MM.1S (cell line): ENCODE data around the gene ZNF135.

Experiments
- DNase-seq: peaks from one replicate; pipeline ENCODE4 v3.0.0-alpha.2; 2015
- H2AFZ ChIP-seq: fragments of 300-600 bp; sonication (generic); 2 replicates; pipeline ENCODE4 v1.6.0; 2016; ENCODE audit warnings: antibody characterized with exemption, low read length
- H3F3A ChIP-seq: fragments of 300-600 bp; sonication (generic); 2 replicates; pipeline ENCODE4 v1.6.1; 2016; ENCODE audit warnings: mild to moderate bottlenecking, antibody characterized with exemption, low read length, moderate library complexity, mixed read lengths; ENCODE audit not compliant: insufficient read depth
- H3K27ac ChIP-seq: fragments of 300-600 bp; sonication (generic); 2 replicates; pipeline ENCODE4 v1.5.1; 2016; ENCODE audit warnings: mild to moderate bottlenecking, low read length
- H3K27me3 ChIP-seq: fragments of 300-600 bp; sonication (generic); replicated peaks from 2 replicates; pipeline ENCODE4 v1.6.0; 2016; ENCODE audit warnings: low read length; ENCODE audit not compliant: insufficient read depth
- H3K36me3 ChIP-seq: fragments of 300-600 bp; sonication (generic); replicated peaks from 2 replicates; pipeline ENCODE4 v1.6.1; 2016; ENCODE audit warnings: mild to moderate bottlenecking, low read length, mixed read lengths; ENCODE audit not compliant: insufficient read depth
- H3K4me1 ChIP-seq: fragments of 300-600 bp; sonication (generic); 2 replicates; pipeline ENCODE4 v1.6.1; 2016; ENCODE audit warnings: low read length, mixed read lengths
- H3K4me2 ChIP-seq: fragments of 300-600 bp; sonication (generic); 2 replicates; pipeline ENCODE4 v1.6.0; 2016; ENCODE audit warnings: low read depth, low read length
- H3K4me3 ChIP-seq: fragments of 300-600 bp; sonication (generic); 2 replicates; pipeline ENCODE4 v1.5.1; 2016; ENCODE audit warnings: low read length, mixed read lengths
- H3K79me2 ChIP-seq: fragments of 300-600 bp; sonication (generic); 2 replicates; pipeline ENCODE4 v1.6.1; 2016; ENCODE audit warnings: mixed run types, low read length, mixed read lengths
- H3K9ac ChIP-seq: fragments of 300-600 bp; sonication (generic); 2 replicates; pipeline ENCODE4 v1.6.1; 2016; ENCODE audit warnings: low read length, mixed read lengths
- H3K9me2 ChIP-seq: fragments of 300-600 bp; sonication (generic); replicated peaks from 2 replicates; pipeline ENCODE4 v1.6.1; 2016; ENCODE audit warnings: mild to moderate bottlenecking, low read length, mixed read lengths; ENCODE audit not compliant: insufficient read depth
- H3K9me3 ChIP-seq: fragments of 300-600 bp; sonication (generic); replicated peaks from 2 replicates; pipeline ENCODE4 v1.6.1; 2016; ENCODE audit warnings: mild to moderate bottlenecking, low read length, mixed read lengths; ENCODE audit not compliant: insufficient read depth
- H4K20me1 ChIP-seq: fragments of 300-600 bp; sonication (generic); 2 replicates; pipeline ENCODE4 v1.6.1; 2016; ENCODE audit warnings: mild to moderate bottlenecking, low read length, moderate library complexity, mixed read lengths; ENCODE audit not compliant: insufficient read depth
- EZH2 ChIP-seq: fragments of 300-600 bp; sonication (generic); optimal IDR thresholded peaks from 2 replicates; pipeline ENCODE3; 2017; ENCODE audit warnings: low read depth, mild to moderate bottlenecking, antibody characterized with exemption, low read length, mixed read lengths
- EZH2phosphoT487 ChIP-seq: fragments of 300-600 bp; sonication (generic); IDR thresholded peaks from 2 replicates; pipeline ENCODE4 v1.6.1; 2018; ENCODE audit warnings: antibody characterized with exemption, low read length
- TF ChIP-seq, protein P1 (sequence below): fragments of 300-600 bp; sonication (generic); IDR thresholded peaks from 2 replicates; pipeline ENCODE4 v1.5.1; 2016; ENCODE audit warnings: antibody characterized with exemption, low read length, mixed read lengths

ZNF135 gene

DNA sequence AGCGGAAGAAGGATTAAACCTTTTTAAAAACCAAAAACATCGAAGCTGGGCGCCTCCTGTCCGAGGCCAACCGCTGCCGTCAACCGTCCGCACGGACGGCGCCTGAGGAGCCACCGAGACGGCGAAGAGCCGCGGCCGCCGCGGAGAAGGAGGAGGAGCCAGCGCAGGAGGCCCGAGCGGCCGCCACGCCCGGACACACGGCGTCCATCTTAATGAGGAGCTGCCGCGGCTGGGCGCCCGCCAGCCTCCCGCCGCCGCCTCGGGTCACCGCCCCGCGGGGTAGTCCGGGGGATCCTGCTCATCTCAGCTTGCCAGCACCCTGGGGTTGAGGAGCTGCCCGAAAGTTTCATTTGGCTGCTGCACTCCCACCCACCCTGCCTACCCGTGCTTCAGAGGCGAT lies 14.7 kb upstream of the ZNF135 start:
- TF ChIP-seq EZH2phosphoT487, result no peak
- Histone ChIP-seq H3K9ac (no peak overlapping the region), H2AFZ (no peak overlapping the region), H3K9me3 (no peaks in the 10 kb centered on the region), H3K4me2 (no peak overlapping the region), H3K4me3 (no peak overlapping the region), H3K27me3 (no peaks in the 10 kb centered on the region), H3K9me2 (no peaks in the 10 kb centered on the region), H3K27ac (no peak overlapping the region), H3K79me2 (no peaks in the 10 kb centered on the region), H3F3A (no peaks in the 10 kb centered on the region), H4K20me1 (no peaks in the 10 kb centered on the region), H3K36me3 (no peaks in the 10 kb centered on the region), H3K4me1 (no peaks in the 10 kb centered on the region)
- no peak for DNase-seq

DNA sequence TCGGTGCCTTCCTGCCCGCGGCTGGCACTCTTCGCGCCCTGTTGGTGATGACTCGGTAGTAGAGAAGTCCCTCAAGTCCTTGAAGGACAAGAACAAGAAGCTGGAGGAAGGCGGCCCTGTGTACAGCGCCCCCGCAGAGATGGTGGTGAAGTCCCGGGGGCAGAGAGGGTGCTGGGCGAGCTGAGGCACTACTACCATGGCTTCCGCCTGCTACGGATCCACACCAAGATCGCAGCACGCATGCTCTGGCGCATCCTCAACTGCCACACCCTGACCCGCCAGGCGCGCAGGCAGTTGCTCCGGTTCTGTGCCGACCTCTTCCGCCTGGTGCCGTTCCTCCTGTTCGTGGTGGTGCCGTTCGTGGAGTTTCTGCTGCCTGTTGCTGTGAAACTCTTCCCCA lies 14.2 kb upstream of the ZNF135 start:
- no peaks in the 10 kb centered on the region for H3K27me3 ChIP-seq

DNA sequence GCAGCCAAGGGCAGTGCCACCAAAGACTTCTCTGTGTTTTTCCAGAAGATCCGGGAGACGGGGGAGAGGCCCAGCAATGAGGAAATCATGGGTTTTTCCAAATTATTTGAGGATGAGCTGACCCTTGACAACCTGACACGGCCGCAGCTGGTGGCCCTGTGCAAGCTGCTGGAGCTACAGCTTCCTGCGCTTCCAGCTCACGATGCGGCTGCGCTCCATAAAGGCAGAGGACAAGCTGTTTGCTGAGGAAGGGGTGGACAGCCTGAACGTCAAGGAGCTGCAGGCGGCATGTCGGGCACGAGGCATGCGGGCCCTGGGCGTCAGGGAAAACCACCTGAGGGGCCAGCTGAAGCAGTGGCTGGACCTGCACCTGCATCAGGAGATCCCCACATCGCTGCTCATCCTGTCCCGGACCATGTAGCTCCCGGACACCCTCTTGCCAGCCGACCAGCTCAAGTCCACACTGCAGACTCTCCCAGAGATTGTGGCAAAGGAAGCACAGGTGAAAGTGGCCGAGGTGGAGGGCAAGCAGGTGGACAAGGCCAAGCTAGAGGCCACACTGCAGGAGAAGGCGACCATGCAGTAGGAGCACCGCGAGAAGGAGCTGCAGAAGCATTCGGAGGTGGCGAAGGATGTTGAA lies 13.6 kb upstream of the ZNF135 start:
- H3K36me3 ChIP-seq, result no peaks in the 10 kb centered on the region
- TF ChIP-seq EZH2phosphoT487, result no peak
- TF ChIP-seq, protein P1, sequence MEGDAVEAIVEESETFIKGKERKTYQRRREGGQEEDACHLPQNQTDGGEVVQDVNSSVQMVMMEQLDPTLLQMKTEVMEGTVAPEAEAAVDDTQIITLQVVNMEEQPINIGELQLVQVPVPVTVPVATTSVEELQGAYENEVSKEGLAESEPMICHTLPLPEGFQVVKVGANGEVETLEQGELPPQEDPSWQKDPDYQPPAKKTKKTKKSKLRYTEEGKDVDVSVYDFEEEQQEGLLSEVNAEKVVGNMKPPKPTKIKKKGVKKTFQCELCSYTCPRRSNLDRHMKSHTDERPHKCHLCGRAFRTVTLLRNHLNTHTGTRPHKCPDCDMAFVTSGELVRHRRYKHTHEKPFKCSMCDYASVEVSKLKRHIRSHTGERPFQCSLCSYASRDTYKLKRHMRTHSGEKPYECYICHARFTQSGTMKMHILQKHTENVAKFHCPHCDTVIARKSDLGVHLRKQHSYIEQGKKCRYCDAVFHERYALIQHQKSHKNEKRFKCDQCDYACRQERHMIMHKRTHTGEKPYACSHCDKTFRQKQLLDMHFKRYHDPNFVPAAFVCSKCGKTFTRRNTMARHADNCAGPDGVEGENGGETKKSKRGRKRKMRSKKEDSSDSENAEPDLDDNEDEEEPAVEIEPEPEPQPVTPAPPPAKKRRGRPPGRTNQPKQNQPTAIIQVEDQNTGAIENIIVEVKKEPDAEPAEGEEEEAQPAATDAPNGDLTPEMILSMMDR, result no peak
- H3K27me3 ChIP-seq, result no peaks in the 10 kb centered on the region
- H3K9me3 ChIP-seq, result no peaks in the 10 kb centered on the region
- H3K4me1 ChIP-seq, result no peaks in the 10 kb centered on the region
- no peak overlapping the region for H3K27ac ChIP-seq
- no peaks in the 10 kb centered on the region for H3F3A ChIP-seq
- DNase-seq, result no peak
- no peak overlapping the region for H3K4me3 ChIP-seq
- H2AFZ ChIP-seq, result no peak overlapping the region
- no peaks in the 10 kb centered on the region for H3K9me2 ChIP-seq
- no peak overlapping the region for H3K9ac ChIP-seq
- no peaks in the 10 kb centered on the region for H3K79me2 ChIP-seq
- H4K20me1 ChIP-seq, result no peaks in the 10 kb centered on the region
- no peak overlapping the region for H3K4me2 ChIP-seq

More for the DNA sequence above, 14.2 kb upstream of the ZNF135 start:
- no peaks in the 10 kb centered on the region for H3K36me3 ChIP-seq
- H3K79me2 ChIP-seq, result no peaks in the 10 kb centered on the region
- H3K9me2 ChIP-seq, result no peaks in the 10 kb centered on the region
- no peak overlapping the region for H3K4me3 ChIP-seq
- no peaks in the 10 kb centered on the region for H3K9me3 ChIP-seq
- no peak overlapping the region for H3K4me2 ChIP-seq
- no peak overlapping the region for H3K27ac ChIP-seq
- no peak overlapping the region for H3K9ac ChIP-seq
- H2AFZ ChIP-seq, result no peak overlapping the region
- no peak for TF ChIP-seq EZH2phosphoT487
- TF ChIP-seq EZH2, result no peak
- TF ChIP-seq, protein P1, result no peak
- no peaks in the 10 kb centered on the region for H4K20me1 ChIP-seq
- H3F3A ChIP-seq, result no peaks in the 10 kb centered on the region
- H3K4me1 ChIP-seq, result no peaks in the 10 kb centered on the region
- no peak for DNase-seq

DNA sequence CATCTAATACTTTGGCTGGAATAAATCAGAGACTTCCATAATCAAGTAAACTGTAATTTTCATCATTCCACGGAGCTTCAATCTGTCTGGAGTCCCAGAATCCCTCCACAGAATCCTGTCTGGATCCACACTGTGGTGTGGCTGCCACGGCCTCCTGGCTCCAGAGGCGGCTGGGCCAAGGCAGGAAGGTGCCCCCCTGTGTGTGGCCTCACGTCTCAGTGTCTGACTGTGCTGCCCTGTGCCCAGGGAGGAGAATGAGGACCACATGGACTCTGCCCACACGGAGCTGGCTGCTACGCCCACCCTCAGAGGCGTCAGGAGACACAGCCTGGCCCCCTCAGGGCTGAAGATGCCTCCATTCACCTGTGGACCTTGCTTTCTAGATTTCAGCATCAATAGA lies 12.2 kb upstream of the ZNF135 start:
- no peak overlapping the region for H3K27ac ChIP-seq
- no peaks in the 10 kb centered on the region for H3K4me1 ChIP-seq
- H3K9me2 ChIP-seq, result no peaks in the 10 kb centered on the region
- no peak for DNase-seq
- H3K9ac ChIP-seq, result no peak overlapping the region
- no peaks in the 10 kb centered on the region for H3K79me2 ChIP-seq
- no peak overlapping the region for H3K4me2 ChIP-seq
- TF ChIP-seq EZH2 (no peak), EZH2phosphoT487 (no peak)
- TF ChIP-seq, protein P1, result no peak
- no peaks in the 10 kb centered on the region for H3K9me3 ChIP-seq
- H3K27me3 ChIP-seq, result no peaks in the 10 kb centered on the region
- H3F3A ChIP-seq, result no peaks in the 10 kb centered on the region
- no peak overlapping the region for H3K4me3 ChIP-seq
- H4K20me1 ChIP-seq, result no peaks in the 10 kb centered on the region
- H2AFZ ChIP-seq, result no peak overlapping the region
- no peaks in the 10 kb centered on the region for H3K36me3 ChIP-seq
